Stimulated activated CD4-positive, alpha-beta T cell treated with anti-CD3 and anti-CD28 coated beads, TNF-alpha, amount 100 ng/mL, for 24 hours (primary cell): Measurements from ENCODE around the gene RMND5B.
"Not testable (repeated sequence)": the region's sequence is repeated elsewhere in the genome, so short reads cannot be mapped to it uniquely, and the experiment has no call there.

Experiments
- DNase-seq, 3 experiments: peaks; one replicate each; pipeline ENCODE4 v3.0.0-alpha.2; 2020; ENCODE audit warnings: low read depth in 3 of 3

RMND5B gene

GRCh38 chr5:178113841-178114324, 16.9 kb upstream of the RMND5B start:
- DNase-seq, result peak in 1 of 3 experiments; percentile 25

GRCh38 chr5:178114325-178115135, 16.3 kb upstream of the RMND5B start:
- peak in 1 of 3 experiments; percentile 32 for DNase-seq

DNA sequence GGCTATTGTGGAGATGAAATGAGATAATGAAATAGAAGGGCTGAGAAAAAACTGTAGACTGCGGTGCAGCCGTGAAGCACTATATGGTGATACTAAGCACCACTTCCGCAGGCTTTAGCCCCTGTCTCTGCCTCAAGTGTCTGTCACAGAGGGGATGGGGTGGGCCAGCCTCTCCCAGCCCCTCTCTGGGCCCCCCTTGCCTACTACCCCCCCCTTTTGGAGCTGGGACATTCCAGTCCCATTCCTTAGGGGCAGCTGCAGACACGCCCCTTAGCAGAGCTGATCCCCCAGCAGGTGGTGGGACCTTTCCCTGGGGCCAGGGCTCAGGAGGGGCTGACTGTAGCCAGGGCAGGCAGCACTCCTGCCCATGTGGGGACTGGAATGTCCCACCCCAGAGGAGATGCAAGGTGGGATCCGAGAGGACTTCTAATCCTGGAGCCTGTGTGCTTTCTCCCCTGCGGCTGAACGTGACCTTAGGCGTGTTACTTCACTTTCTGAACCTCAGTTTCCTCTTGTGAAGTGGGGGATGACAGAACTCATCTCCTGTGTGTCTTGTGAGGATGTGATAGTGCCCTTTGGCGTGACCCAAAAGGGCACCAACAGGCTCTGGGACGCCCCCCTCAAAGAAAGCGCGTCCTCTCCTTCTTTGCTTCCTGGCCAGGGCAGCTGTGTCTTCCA, 15.5 kb upstream of the RMND5B start:
- no peak for DNase-seq

DNA sequence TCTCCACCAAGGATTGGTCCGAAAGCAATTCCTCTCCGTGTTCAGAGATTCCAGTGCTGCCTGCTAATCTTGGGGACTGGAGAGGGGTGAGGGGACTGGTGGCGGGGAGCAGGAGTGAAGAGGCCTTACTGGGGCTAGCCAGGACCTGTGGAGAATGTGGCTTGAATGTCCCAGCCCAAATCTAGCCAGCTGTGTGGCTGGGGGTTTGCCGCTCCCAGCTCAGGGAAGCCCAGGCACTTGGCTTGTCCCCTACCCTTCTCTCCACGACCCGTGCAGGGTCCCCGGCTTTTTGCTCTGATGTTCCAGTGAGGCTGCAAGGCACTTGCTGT, 15.0 kb upstream of the RMND5B start:
- DNase-seq, result no peak

DNA sequence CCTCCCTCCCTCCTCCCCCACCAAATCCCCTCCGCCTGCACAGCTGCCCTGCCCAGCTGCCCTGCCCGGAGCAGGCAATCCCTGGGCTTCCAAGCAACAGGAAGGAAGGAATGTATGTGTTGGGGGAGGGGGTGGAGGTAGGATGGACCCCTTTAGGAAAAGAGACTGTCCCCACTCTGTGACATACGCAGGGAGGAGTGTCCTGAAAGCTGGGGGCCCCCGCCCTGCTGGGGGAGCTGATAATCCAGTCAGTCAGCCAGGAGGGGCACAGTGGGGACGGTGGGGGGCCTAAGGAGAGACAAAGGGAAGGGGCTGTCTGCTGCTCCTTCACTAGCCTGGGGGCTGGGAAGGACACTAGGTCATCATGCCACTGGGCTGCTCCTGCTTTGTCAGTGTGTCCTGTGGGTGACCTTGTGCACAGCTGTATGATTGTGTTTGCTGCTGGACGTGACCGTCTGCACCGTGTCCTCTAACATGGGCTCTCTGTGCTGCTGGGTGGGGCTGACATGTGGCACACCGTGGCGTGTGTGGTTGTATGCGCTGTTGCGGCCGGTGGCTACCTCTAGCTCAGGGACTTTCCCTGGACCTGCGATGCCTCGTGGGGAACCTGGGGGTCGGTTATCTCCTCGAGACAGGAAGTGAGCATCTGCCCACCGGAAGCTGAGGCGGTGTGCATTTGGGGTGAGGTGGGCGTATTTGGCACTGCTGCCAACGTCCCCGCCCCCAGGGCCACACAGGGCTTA, 14.5 kb upstream of the RMND5B start:
- DNase-seq, result peak in 1 of 3 experiments; percentile 59

DNA sequence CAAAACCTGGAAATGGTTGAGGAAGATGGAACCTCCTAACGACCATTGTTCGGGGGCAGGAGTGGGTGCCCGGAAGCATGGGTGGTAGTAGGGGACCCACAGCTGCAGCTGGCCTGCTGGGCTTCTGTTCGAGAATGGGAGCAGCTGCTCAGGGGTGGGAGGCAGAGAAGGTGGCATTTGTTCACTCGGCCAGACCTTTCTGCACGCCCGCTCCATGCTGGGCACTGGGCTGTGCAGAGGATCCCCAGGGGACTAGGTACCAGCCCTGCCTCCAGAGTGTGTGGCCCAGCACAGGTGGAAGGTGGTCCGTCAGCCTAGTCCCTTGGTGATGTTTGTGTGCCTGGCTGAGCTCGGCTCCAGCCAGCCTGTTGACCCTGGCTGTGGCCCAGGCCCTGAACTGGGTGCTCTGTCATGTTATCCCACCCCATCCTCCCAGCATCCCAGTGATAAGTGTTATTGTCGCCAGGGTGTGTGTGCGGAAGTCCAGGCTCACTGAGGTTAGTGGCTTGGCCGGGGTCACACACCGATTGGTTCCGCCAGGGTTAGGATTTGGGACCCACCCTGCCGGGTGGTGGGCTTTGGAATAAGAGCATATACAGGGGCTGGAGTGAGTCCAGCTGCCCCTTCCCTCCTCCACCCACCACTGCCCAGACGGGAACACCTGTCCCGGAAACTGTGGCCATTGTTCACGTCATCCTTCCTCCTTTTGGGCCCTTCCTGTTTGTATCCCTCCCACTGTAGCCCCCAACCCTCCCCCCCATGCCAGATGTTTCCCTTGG, 12.7 kb upstream of the RMND5B start:
- no peak for DNase-seq

DNA sequence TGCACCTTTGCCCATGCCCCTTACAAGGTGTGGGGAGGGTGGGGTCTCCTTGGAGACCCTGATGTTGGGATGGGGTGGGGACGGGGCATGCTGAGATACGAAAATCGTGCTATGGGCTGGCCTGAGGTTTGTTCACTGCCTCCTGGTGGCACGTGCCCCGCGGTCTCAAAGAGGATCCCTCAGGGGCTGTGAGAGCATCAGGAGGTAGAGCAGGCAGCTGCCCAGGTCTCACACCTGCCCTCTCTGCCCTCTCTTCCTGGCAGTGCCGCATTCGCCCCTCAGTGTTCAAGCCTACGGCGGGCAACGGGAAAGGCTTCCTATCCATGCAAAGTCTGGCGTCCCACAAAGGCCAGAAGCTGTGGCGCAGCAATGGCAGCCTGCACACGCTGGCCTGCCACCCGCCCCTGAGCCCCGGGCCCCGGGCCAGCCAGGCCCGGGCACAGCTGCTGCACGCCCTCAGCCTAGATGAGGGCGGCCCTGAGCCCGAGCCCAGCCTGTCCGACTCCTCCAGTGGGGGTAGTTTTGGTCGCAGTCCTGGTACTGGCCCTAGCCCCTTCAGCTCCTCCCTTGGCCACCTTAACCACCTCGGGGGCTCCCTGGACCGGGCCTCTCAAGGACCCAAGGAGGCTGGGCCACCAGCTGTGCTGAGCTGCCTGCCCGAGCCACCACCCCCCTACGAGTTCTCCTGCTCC, 10.8 kb upstream of the RMND5B start:
- DNase-seq, result no peak

DNA sequence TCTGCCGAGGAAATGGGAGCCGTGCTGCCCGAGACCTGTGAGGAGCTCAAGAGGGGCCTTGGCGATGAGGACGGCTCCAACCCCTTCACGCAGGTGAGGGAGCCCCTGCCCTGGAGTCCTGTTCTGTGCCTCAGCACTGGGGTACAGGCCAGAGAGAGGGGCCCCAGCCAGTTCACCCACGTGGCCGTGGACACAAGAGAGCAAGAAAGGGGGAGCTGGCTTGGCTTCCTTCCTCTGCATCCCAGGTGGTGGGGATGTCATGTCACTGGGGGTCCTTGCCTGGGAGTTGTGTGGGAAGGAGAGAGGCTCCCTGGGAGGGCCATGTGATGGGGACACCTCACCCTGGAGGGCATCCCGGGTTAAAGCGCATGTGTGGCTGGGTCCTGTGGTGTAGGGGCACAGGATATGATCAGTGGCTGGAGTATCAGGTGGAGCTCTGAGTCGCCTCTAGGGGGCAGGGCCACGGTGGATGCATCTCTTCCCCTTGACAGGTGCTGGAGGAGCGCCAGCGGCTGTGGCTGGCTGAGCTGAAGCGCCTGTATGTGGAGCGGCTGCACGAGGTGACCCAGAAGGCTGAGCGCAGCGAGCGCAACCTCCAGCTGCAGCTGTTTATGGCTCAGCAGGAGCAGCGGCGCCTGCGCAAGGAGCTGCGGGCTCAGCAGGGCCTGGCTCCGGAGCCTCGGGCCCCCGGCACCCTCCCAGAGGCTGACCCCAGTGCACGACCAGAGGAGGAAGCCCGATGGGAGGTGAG, 10.0 kb upstream of the RMND5B start:
- peak; percentile 54 to 82 (median 61) for DNase-seq

DNA sequence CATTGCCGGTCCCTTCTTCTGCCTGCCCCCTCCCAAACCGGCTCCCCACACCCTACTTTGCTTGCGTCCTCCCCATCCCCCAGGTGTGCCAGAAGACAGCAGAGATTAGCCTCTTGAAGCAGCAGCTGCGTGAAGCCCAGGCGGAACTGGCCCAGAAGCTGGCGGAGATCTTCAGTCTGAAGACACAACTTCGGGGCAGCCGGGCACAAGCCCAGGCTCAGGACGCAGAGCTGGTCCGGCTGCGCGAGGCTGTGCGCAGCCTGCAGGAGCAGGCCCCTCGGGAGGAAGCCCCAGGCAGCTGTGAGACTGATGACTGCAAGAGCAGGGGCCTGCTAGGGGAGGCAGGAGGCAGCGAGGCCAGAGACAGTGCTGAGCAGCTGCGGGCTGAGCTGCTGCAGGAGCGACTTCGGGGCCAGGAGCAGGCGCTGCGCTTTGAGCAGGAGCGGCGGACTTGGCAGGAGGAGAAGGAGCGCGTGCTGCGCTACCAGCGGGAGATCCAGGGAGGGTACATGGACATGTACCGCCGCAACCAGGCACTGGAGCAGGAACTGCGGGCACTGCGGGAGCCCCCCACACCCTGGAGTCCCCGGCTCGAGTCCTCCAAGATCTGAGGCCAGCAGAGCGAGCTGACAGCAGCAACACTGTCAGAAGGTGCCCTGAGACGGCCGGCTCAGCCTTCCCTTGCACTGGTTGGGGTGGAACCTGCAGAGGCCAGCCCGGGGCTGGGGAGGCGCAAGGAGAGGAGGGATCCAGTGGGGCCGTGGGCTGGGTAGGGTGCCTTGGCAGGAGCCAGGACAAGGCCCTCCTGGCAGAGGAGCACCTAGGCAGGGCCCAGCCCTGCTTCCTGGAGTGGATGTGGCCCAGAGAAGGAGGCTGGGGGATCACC, 9.2 kb upstream of the RMND5B start:
- DNase-seq, result no peak

DNA sequence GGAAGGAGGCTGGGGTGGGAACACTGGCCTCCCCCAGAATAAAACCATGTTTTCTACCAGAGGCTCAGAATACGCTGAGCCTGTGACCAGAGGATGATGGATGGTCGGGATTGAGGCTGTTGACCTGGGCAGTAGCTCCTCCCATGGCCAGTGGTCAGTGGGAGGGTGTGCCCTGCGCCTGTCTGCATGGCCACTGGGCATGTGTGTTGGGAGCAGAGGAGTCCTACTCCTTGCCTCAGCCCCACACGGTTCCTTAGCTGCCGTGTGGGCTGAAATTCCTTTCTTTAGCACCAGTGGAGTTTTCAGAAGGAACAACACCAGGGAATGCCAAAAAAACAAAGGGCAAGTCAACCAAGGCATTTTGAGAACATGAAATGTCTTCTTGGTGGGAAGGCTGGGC, 8.5 kb upstream of the RMND5B start:
- no peak for DNase-seq

DNA sequence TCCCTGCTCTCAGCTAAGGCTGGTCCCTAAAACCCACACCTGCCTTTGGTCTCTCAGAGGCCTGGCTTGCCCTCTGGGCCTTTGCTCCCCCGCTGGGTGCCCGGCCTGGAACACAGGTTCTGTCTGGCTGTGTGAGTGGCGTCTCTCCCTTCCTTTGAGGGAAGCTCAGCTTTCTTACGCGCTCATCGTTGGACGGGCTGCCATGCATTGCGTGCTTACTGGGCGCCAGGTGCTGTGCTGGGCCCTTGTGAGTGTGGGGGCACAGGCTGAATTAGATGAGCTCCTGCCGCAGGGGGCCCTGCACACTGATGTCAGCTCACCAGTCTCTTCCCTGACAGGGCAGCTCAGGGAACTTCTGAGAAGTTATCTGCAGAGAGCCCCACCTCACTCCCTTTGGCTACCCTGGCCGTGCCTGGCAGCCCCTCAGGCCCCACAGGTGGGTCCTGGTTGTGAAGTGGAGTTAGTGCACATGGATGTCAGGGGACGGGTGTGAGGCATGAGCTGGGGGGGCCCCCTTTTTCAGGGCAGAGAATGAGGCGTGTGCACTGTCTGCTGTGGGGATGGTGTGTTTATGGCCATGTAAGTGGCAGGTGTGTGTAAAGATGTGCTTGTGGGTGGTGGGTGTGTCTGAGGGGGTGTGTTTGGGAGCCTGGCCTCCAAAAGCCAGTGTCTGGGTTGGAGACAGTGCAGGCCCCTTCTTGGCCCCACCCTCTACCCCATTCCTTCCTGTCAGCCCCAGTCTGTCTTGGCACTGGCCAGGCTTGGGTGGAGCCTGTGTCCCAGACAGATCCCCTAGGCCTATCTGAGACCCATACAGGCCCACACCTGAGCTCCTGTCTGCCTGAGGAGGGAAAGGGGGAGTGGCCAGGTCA, 7.5 kb upstream of the RMND5B start:
- DNase-seq, result no peak

- DNase-seq, result no peak
Measured at GRCh38 chr5:178123966-178124925, 6.6 kb upstream of the RMND5B start.

GRCh38 chr5:178125253-178125906, 5.4 kb upstream of the RMND5B start:
- no peak for DNase-seq

- DNase-seq, result no peak
Measured at GRCh38 chr5:178126556-178126955, 4.3 kb upstream of the RMND5B start.

DNA sequence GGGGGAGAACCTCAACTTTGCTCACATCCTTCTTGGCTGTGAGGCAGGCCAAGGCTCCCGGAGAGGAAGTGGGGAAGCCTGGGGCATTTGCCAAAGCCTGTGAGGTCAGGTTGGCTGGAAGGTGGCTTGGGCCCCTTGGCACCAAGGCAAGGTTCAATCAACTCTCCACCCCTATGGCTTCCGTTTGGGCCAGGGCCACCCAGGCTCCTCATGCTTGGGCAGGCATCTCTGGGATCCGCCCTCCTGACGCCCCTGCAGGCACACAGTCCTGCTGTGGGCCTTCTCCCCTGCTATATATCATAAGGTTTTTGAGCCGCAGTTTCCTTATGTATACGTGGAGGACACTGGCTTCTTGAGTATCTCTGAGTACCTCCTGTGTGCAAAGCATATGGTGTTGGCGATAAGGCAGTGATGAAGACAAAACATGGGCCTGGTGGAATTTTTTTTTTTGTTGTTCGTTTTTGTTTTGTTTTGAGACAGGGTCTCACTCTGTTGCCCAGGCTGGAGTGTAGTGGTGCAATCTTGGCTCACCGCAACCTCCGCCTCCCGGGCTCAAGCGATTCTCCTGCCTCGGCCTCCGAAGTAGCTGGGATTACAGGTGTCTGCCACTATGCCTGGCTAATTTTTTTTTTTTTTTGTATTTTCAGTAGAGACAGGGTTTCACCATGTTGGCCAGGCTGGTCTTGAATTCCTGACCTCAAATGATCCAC, 3.4 kb upstream of the RMND5B start:
- not testable (repeated sequence) for DNase-seq

DNA sequence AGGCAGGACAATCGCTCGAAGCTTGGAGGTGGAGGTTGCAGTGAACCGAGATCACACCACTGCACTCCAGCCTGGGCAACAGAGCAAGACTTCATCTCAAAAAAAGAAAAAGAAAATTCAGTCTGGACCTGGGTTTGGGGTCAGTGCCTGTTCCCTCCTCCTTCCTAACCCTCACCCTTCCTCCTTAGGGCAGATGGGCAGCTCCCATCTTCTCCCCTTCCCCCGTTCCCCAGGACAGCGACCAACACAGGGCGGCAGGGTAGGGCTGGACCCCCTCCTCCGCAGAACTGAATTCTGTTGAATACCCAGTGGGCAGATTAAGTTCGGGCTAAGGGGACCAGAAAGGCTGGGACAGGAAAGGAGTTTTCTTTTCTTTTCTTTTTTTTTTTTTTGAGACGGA, 1.5 kb upstream of the RMND5B start:
- no peak for DNase-seq
